Panc1 (cell line): Measurements from ENCODE around the gene SLIT3. TPM values are rescaled to one million over a fixed set of nuclear protein-coding genes. Genes with fewer than 3 reads are reported as not detected.

Source experiments
- ATAC-seq: fragments of 200-7000 bp; cut with Tn5 transposase; 2 replicates; pipeline ENCODE4 v1.9.1; 2020; ENCODE audit warnings: mild to moderate bottlenecking, moderate library complexity
- BruUV-seq: library from RNA; stranded (reverse); fragments of 400-500 nt; replicated peaks from 2 replicates; lab custom pipeline; 2021; lab: Mats Ljungman, UMichigan
- CTCF ChIA-PET: fragments of 300-600 bp; sonication (Branson Sonifier 250); formaldehyde crosslinking; loops from one replicate; lab custom pipeline; 2022; ENCODE audit warnings: antibody characterized with exemption; lab: Charles Lee
- POLR2A ChIA-PET: fragments of 300-600 bp; sonication (Branson Sonifier 250); formaldehyde crosslinking; loops from one replicate; lab custom pipeline; 2022; ENCODE audit warnings: antibody characterized with exemption; lab: Charles Lee
- DNase-seq: peaks from one replicate; pipeline ENCODE4 v3.0.0-alpha.2; 2010; ENCODE audit warnings: low read depth, low spot score
- H3K27ac ChIP-seq: 2 replicates; pipeline ENCODE4 v1.5.1; 2011; ENCODE audit warnings: mild to moderate bottlenecking, low read length, inconsistent platforms
- H3K27me3 ChIP-seq: fragments of 200-500 bp; sonication (Bioruptor generic); 2 replicates; pipeline ENCODE4 v1.6.0; 2014; ENCODE audit warnings: low read length, inconsistent platforms; ENCODE audit not compliant: control insufficient read depth, insufficient read depth
- H3K36me3 ChIP-seq: fragments of 200-500 bp; sonication (Bioruptor generic); 2 replicates; pipeline ENCODE4 v1.5.1; 2014; ENCODE audit warnings: inconsistent platforms, mild to moderate bottlenecking, low read length, moderate library complexity; ENCODE audit not compliant: control insufficient read depth, insufficient read depth
- H3K4me1 ChIP-seq: 2 replicates; pipeline ENCODE4 v1.5.1; 2011; ENCODE audit warnings: inconsistent platforms, mild to moderate bottlenecking, low read length, moderate library complexity; ENCODE audit not compliant: control insufficient read depth, insufficient read depth
- H3K4me3 ChIP-seq, 2 experiments: 2 replicates each; pipeline ENCODE4 v1.5.1; 2011 to 2012; ENCODE audit warnings: low read depth in 2 of 2, low read length in 2 of 2, mild to moderate bottlenecking in 2 of 2, inconsistent platforms in 1 of 2, moderate library complexity in 1 of 2
- H3K9me3 ChIP-seq: fragments of 200-500 bp; sonication (Bioruptor generic); 2 replicates; pipeline ENCODE4 v1.5.1; 2014; ENCODE audit warnings: low read depth, mild to moderate bottlenecking, inconsistent platforms, low read length, moderate library complexity; ENCODE audit not compliant: control insufficient read depth, insufficient read depth
- POLR2AphosphoS5 ChIP-seq: IDR thresholded peaks from 2 replicates; pipeline ENCODE4 v1.6.1; 2012; ENCODE audit warnings: mild to moderate bottlenecking, low read depth, low read length, moderate library complexity
- SIN3A ChIP-seq: IDR thresholded peaks from 2 replicates; pipeline ENCODE4 v1.6.1; 2012; ENCODE audit warnings: low read depth, mild to moderate bottlenecking, low read length, moderate library complexity, borderline replicate concordance; ENCODE audit not compliant: insufficient read depth
- TCF7L2 ChIP-seq: IDR thresholded peaks from 2 replicates; pipeline ENCODE4 v1.6.1; 2011; ENCODE audit warnings: mild to moderate bottlenecking, low read depth, low read length, inconsistent platforms
- in situ Hi-C: cut with HindIII; loops from 2 replicates; pipeline ENCODE4 v1.10.0; 2016; ENCODE audit warnings: low sequenced_read_pairs, low pct_unique_long_range_greater_than_20kb
- intact Hi-C: fragments of 100-400 bp; cut with micrococcal nuclease; formaldehyde crosslinking; loops from one replicate; pipeline ENCODE4 v1.10.0; 2022; ENCODE audit not compliant: unreplicated experiment
- total RNA-seq: library from RNA; stranded (reverse); gene quantifications from one replicate; pipeline ENCODE4 v1.2.1, GENCODE V29; 2021; ENCODE audit not compliant: unreplicated experiment
- TF ChIP-seq, protein P1 (sequence below), 2 experiments: IDR thresholded peaks; 2 replicates each; pipeline ENCODE4 v1.6.1; 2011 to 2012; ENCODE audit warnings: low read depth in 2 of 2, control low read depth in 1 of 2, low read length in 1 of 2, mild to moderate bottlenecking in 1 of 2, moderate library complexity in 1 of 2; ENCODE audit not compliant: insufficient read depth in 1 of 2
- TF ChIP-seq, protein P2 (sequence below): fragments of 450-650 bp; IDR thresholded peaks from 2 replicates; pipeline ENCODE4 v1.5.1; 2017; ENCODE audit warnings: mild to moderate bottlenecking

Gene SLIT3
- total RNA-seq, 1 experiment from 2014 or later, result 26.4 TPM

DNA sequence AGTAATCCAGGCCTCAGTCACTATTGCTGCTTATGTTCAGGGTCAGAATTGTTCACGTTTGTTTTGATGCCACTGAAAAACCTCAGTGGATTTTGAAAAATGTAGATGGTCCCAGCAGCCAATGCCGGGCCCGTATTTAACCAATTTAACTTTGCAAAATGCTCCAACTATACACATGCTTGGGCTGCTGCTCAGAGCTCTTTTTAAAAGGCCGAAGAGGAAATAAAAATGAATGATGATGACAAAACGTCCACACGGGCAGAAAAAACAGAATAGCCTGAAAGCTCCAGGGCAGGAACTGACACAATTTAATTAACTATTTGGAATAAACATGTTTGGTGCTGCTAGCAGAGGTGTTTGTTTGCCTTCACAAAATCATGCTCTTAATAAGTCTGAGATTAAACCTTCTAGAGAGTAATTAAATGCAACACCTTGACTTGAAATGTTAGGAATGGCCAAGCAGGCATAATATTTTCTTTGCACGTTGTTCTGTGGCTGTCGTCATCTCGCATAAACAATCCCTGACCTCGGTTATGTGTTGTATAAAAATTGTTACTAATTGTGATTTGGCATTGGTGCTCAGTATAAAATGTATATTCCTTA lies 152.7 kb downstream of the SLIT3 start:
- ChIA-PET POLR2A (no interaction called here), CTCF (no interaction called here)
- TF ChIP-seq POLR2AphosphoS5 (no peak), TCF7L2 (no peak)
- Histone ChIP-seq H3K36me3 (no peaks in the 10 kb centered on the region), H3K27ac (no peak overlapping the region), H3K27me3 (no peaks in the 10 kb centered on the region), H3K9me3 (no peaks in the 10 kb centered on the region), H3K4me3 (no peak overlapping the region), H3K4me1 (no peaks in the 10 kb centered on the region)
- DNase-seq (no peak), ATAC-seq (no peak)
- in situ Hi-C loops, result no loop called here
- intact Hi-C loops, result no loop called here
- BruUV-seq, result no TSS peak

DNA sequence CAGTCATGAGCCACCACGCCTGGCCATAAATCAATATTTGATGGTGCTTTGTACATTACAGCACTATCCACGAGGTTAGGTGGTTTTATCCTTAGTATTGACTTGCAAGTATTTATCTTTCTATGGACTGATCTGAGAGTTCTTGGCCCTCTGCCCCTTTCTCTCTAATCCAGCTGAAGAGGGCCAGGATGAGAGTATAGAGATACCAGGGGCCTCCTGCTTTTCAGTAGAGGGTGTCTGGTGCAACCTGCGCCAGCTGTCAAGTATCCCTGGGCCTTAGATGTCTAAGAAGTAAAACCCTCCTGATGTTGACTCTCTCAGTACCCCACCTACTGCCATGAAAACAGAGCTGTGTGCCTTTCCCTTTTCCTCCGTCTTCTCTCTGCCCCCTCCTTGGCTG lies 153.4 kb downstream of the SLIT3 start:
- ATAC-seq (no peak), DNase-seq (no peak)
- POLR2A ChIA-PET, result no interaction called here
- Histone ChIP-seq H3K4me1 (no peaks in the 10 kb centered on the region), H3K36me3 (no peaks in the 10 kb centered on the region), H3K27ac (no peak overlapping the region), H3K4me3 (no peak overlapping the region), H3K27me3 (no peaks in the 10 kb centered on the region), H3K9me3 (no peaks in the 10 kb centered on the region)
- intact Hi-C loops, result no loop called here
- CTCF ChIA-PET, result no interaction called here
- TF ChIP-seq, protein P1, sequence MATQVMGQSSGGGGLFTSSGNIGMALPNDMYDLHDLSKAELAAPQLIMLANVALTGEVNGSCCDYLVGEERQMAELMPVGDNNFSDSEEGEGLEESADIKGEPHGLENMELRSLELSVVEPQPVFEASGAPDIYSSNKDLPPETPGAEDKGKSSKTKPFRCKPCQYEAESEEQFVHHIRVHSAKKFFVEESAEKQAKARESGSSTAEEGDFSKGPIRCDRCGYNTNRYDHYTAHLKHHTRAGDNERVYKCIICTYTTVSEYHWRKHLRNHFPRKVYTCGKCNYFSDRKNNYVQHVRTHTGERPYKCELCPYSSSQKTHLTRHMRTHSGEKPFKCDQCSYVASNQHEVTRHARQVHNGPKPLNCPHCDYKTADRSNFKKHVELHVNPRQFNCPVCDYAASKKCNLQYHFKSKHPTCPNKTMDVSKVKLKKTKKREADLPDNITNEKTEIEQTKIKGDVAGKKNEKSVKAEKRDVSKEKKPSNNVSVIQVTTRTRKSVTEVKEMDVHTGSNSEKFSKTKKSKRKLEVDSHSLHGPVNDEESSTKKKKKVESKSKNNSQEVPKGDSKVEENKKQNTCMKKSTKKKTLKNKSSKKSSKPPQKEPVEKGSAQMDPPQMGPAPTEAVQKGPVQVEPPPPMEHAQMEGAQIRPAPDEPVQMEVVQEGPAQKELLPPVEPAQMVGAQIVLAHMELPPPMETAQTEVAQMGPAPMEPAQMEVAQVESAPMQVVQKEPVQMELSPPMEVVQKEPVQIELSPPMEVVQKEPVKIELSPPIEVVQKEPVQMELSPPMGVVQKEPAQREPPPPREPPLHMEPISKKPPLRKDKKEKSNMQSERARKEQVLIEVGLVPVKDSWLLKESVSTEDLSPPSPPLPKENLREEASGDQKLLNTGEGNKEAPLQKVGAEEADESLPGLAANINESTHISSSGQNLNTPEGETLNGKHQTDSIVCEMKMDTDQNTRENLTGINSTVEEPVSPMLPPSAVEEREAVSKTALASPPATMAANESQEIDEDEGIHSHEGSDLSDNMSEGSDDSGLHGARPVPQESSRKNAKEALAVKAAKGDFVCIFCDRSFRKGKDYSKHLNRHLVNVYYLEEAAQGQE (IDR thresholded peaks at IDR 0.05; ENCODE audit: insufficient read depth in 1 of 2, low read depth in 2 of 2, low read length in 1 of 2), result no peak
- TF ChIP-seq POLR2AphosphoS5 (no peak), TCF7L2 (no peak), SIN3A (no peak)
- TF ChIP-seq, protein P2, sequence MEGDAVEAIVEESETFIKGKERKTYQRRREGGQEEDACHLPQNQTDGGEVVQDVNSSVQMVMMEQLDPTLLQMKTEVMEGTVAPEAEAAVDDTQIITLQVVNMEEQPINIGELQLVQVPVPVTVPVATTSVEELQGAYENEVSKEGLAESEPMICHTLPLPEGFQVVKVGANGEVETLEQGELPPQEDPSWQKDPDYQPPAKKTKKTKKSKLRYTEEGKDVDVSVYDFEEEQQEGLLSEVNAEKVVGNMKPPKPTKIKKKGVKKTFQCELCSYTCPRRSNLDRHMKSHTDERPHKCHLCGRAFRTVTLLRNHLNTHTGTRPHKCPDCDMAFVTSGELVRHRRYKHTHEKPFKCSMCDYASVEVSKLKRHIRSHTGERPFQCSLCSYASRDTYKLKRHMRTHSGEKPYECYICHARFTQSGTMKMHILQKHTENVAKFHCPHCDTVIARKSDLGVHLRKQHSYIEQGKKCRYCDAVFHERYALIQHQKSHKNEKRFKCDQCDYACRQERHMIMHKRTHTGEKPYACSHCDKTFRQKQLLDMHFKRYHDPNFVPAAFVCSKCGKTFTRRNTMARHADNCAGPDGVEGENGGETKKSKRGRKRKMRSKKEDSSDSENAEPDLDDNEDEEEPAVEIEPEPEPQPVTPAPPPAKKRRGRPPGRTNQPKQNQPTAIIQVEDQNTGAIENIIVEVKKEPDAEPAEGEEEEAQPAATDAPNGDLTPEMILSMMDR, result no peak
- in situ Hi-C loops, result no loop called here
- no TSS peak for BruUV-seq

DNA sequence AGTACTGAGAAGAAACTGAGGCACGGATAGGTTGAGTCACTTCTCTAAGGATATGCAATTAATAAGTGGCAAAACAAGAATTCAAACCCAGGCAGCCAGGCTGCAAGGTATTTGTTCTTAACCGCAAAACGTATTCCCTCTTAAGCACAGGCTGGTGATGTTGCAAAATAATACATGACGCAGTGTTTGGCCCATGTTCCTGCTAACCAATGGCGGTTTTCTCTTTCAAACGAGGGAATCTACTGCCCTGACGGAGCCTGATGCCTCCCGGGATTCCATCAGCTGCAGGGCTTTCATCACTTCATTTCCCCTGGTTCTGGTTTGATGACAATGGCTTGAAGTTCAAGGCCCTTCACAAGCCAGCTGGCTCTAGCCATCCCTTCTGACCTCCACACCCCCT lies 154.8 kb downstream of the SLIT3 start:
- DNase-seq (no peak), ATAC-seq (no peak)
- H3K4me1 ChIP-seq, result no peaks in the 10 kb centered on the region
- TF ChIP-seq, protein P2, result no peak
- no peak for TF ChIP-seq POLR2AphosphoS5
- TF ChIP-seq SIN3A, result no peak
- no peak for TF ChIP-seq TCF7L2
- TF ChIP-seq, protein P1 (IDR thresholded peaks at IDR 0.05; ENCODE audit: insufficient read depth in 1 of 2, low read depth in 2 of 2, low read length in 1 of 2), result no peak
- H3K27ac ChIP-seq, result no peak overlapping the region
- ChIA-PET POLR2A (no interaction called here), CTCF (no interaction called here)
- H3K4me3 ChIP-seq, result no peak overlapping the region
- H3K27me3 ChIP-seq, result no peaks in the 10 kb centered on the region
- no peaks in the 10 kb centered on the region for H3K9me3 ChIP-seq
- no peaks in the 10 kb centered on the region for H3K36me3 ChIP-seq
- no TSS peak for BruUV-seq
- in situ Hi-C loops, result no loop called here
- intact Hi-C loops, result no loop called here
